Effector memory CD4-positive, alpha-beta T cell (primary cell): ENCODE data around the gene RPL26.

ENCODE experiments used
- DNase-seq, 3 donors: peaks; one replicate each; pipeline ENCODE4 v3.0.0-alpha.2; 2020
- H3K27ac ChIP-seq: 2 replicates; pipeline ENCODE4 v1.7.0; 2013; ENCODE audit warnings: mild to moderate bottlenecking, low read length, moderate library complexity; ENCODE audit not compliant: insufficient read depth, poor library complexity, severe bottlenecking
- H3K27me3 ChIP-seq: replicated peaks from 2 replicates; pipeline ENCODE4 v1.7.0; 2013; ENCODE audit warnings: mild to moderate bottlenecking, low read length; ENCODE audit not compliant: insufficient read depth, control insufficient read depth, poor library complexity, severe bottlenecking
- H3K36me3 ChIP-seq: 2 replicates; pipeline ENCODE4 v1.7.0; 2013; ENCODE audit warnings: mild to moderate bottlenecking, low read length, moderate library complexity; ENCODE audit not compliant: control insufficient read depth, insufficient read depth
- H3K4me1 ChIP-seq: 2 replicates; pipeline ENCODE4 v1.7.0; 2013; ENCODE audit warnings: low read length, mild to moderate bottlenecking; ENCODE audit not compliant: control insufficient read depth, insufficient read depth, poor library complexity, severe bottlenecking
- H3K4me3 ChIP-seq: 2 replicates; pipeline ENCODE4 v1.7.0; 2013; ENCODE audit warnings: low read length, low read depth, mild to moderate bottlenecking; ENCODE audit not compliant: insufficient read depth, poor library complexity, severe bottlenecking
- H3K9me3 ChIP-seq: 2 replicates; pipeline ENCODE4 v1.7.0; 2013; ENCODE audit warnings: mild to moderate bottlenecking, low read length, moderate library complexity; ENCODE audit not compliant: control insufficient read depth

The RPL26 gene

GRCh38 chr17:8413938-8414337, 30.9 kb upstream of the RPL26 start:
- Histone ChIP-seq H3K36me3 (no peaks in the 10 kb centered on the region), H3K4me1 (peaks cover 7% of the 10 kb centered on the region), H3K27ac (no peak overlapping the region), H3K4me3 (no peak overlapping the region), H3K9me3 (no peaks in the 10 kb centered on the region), H3K27me3 (peaks cover 4% of the 10 kb centered on the region)
- DNase-seq = no peak

GRCh38 chr17:8413328-8413727, 30.3 kb upstream of the RPL26 start:
- Histone ChIP-seq H3K27ac (no peak overlapping the region), H3K4me3 (no peak overlapping the region), H3K9me3 (no peaks in the 10 kb centered on the region), H3K4me1 (peaks cover 7% of the 10 kb centered on the region), H3K36me3 (no peaks in the 10 kb centered on the region), H3K27me3 (peaks cover 4% of the 10 kb centered on the region)
- no peak for DNase-seq

GRCh38 chr17:8412089-8412488, 29.1 kb upstream of the RPL26 start:
- H3K27ac ChIP-seq = no peak overlapping the region
- no peak for DNase-seq
- H3K36me3 ChIP-seq = no peaks in the 10 kb centered on the region
- H3K4me1 ChIP-seq = peaks cover 7% of the 10 kb centered on the region
- H3K9me3 ChIP-seq = no peaks in the 10 kb centered on the region
- no peak overlapping the region for H3K4me3 ChIP-seq
- peaks cover 4% of the 10 kb centered on the region for H3K27me3 ChIP-seq

GRCh38 chr17:8410883-8411238, 27.9 kb upstream of the RPL26 start:
- Histone ChIP-seq H3K27ac (no peak overlapping the region), H3K4me3 (no peak overlapping the region), H3K36me3 (no peaks in the 10 kb centered on the region), H3K4me1 (peaks cover 7% of the 10 kb centered on the region), H3K27me3 (peaks cover 4% of the 10 kb centered on the region), H3K9me3 (no peaks in the 10 kb centered on the region)
- no peak for DNase-seq

GRCh38 chr17:8409966-8410882, 27.2 kb upstream of the RPL26 start:
- no peak overlapping the region for H3K4me3 ChIP-seq
- peak; percentile 49 to 74 (median 56) for DNase-seq
- peaks cover 7% of the 10 kb centered on the region for H3K4me1 ChIP-seq
- H3K36me3 ChIP-seq = no peaks in the 10 kb centered on the region
- no peaks in the 10 kb centered on the region for H3K9me3 ChIP-seq
- H3K27me3 ChIP-seq = peaks cover 4% of the 10 kb centered on the region
- H3K27ac ChIP-seq = no peak overlapping the region

- Histone ChIP-seq H3K27me3 (peaks cover 4% of the 10 kb centered on the region), H3K9me3 (no peaks in the 10 kb centered on the region), H3K27ac (no peak overlapping the region), H3K4me1 (peaks cover 5% of the 10 kb centered on the region), H3K4me3 (no peak overlapping the region), H3K36me3 (no peaks in the 10 kb centered on the region)
- no peak for DNase-seq
These were observed 25.4 kb upstream of the RPL26 start for GRCh38 chr17:8408371-8408770.

- H3K27me3 ChIP-seq = peaks cover 8% of the 10 kb centered on the region
- H3K4me3 ChIP-seq = no peak overlapping the region
- H3K27ac ChIP-seq = no peak overlapping the region
- no peak for DNase-seq
- no peaks in the 10 kb centered on the region for H3K4me1 ChIP-seq
- H3K9me3 ChIP-seq = no peaks in the 10 kb centered on the region
- H3K36me3 ChIP-seq = no peaks in the 10 kb centered on the region
These were observed 23.2 kb upstream of the RPL26 start for GRCh38 chr17:8406174-8406573.

- DNase-seq = no peak
- H3K36me3 ChIP-seq = no peaks in the 10 kb centered on the region
- no peak overlapping the region for H3K4me3 ChIP-seq
- H3K4me1 ChIP-seq = no peaks in the 10 kb centered on the region
- no peaks in the 10 kb centered on the region for H3K9me3 ChIP-seq
- H3K27me3 ChIP-seq = peaks cover 8% of the 10 kb centered on the region
- no peak overlapping the region for H3K27ac ChIP-seq
These were observed 22.6 kb upstream of the RPL26 start for GRCh38 chr17:8405499-8406016.

GRCh38 chr17:8402921-8403536, 20.0 kb upstream of the RPL26 start:
- H3K9me3 ChIP-seq = no peaks in the 10 kb centered on the region
- no peak for DNase-seq
- no peak overlapping the region for H3K4me3 ChIP-seq
- peaks cover 4% of the 10 kb centered on the region for H3K27me3 ChIP-seq
- H3K36me3 ChIP-seq = no peaks in the 10 kb centered on the region
- no peaks in the 10 kb centered on the region for H3K4me1 ChIP-seq
- no peak overlapping the region for H3K27ac ChIP-seq

GRCh38 chr17:8401107-8401506, 18.1 kb upstream of the RPL26 start:
- Histone ChIP-seq H3K9me3 (no peaks in the 10 kb centered on the region), H3K4me3 (no peak overlapping the region), H3K27ac (no peak overlapping the region), H3K36me3 (no peaks in the 10 kb centered on the region), H3K27me3 (peaks cover 4% of the 10 kb centered on the region), H3K4me1 (no peaks in the 10 kb centered on the region)
- no peak for DNase-seq
